Mesenchymal stem cell (in vitro differentiated cells and primary cell): ENCODE results near the gene C16orf46. TPM values are rescaled to one million over a fixed set of nuclear protein-coding genes. Genes with fewer than 3 reads are reported as not detected.

Experiments used
- DNase-seq: peaks from one replicate; pipeline ENCODE4 v3.0.0-alpha.2; 2013
- H2AFZ ChIP-seq: one replicate; pipeline ENCODE4 v1.6.1; 2013; ENCODE audit warnings: low read depth, mild to moderate bottlenecking, control low read depth, inconsistent platforms, low read length, moderate library complexity
- H2AK5ac ChIP-seq: 2 replicates; pipeline ENCODE4 v1.6.1; 2013; ENCODE audit warnings: low read length, moderate library complexity, mild to moderate bottlenecking, inconsistent platforms; ENCODE audit not compliant: severe bottlenecking
- H2BK120ac ChIP-seq: one replicate; pipeline ENCODE4 v1.6.1; 2013; ENCODE audit warnings: low read depth, mild to moderate bottlenecking, inconsistent platforms, low read length, moderate library complexity
- H2BK12ac ChIP-seq, 2 experiments: one replicate each; pipeline ENCODE4 v1.6.1; 2013; ENCODE audit warnings: inconsistent platforms in 2 of 2, low read length in 2 of 2, mild to moderate bottlenecking in 2 of 2, moderate library complexity in 2 of 2, control low read depth in 1 of 2
- H2BK15ac ChIP-seq: one replicate; pipeline ENCODE4 v1.6.1; 2013; ENCODE audit warnings: mild to moderate bottlenecking, low read depth, inconsistent platforms; ENCODE audit not compliant: poor library complexity, severe bottlenecking
- H2BK5ac ChIP-seq: 2 replicates; pipeline ENCODE4 v1.6.1; 2013; ENCODE audit warnings: low read depth, mild to moderate bottlenecking, low read length, control low read depth, inconsistent platforms; ENCODE audit not compliant: poor library complexity, severe bottlenecking
- H3K14ac ChIP-seq, 2 experiments: one replicate each; pipeline ENCODE4 v1.6.1; 2013; ENCODE audit warnings: inconsistent platforms in 2 of 2, low read length in 2 of 2, control low read depth in 1 of 2, mild to moderate bottlenecking in 1 of 2, moderate library complexity in 1 of 2
- H3K18ac ChIP-seq, 2 experiments: one replicate each; pipeline ENCODE4 v1.6.1; 2013; ENCODE audit warnings: inconsistent platforms in 2 of 2, low read length in 2 of 2, control low read depth in 1 of 2, low read depth in 1 of 2, mild to moderate bottlenecking in 1 of 2
- H3K23ac ChIP-seq, 2 experiments: one replicate each; pipeline ENCODE4 v1.6.1; 2013; ENCODE audit warnings: inconsistent platforms in 2 of 2, low read length in 2 of 2, mild to moderate bottlenecking in 2 of 2, moderate library complexity in 2 of 2, control low read depth in 1 of 2
- H3K27ac ChIP-seq: 2 replicates; pipeline ENCODE4 v1.5.1; 2013; ENCODE audit warnings: mild to moderate bottlenecking, moderate library complexity, low read length, control low read depth, inconsistent platforms; ENCODE audit not compliant: poor library complexity, severe bottlenecking
- H3K27me3 ChIP-seq, 2 experiments: 2 replicates each; pipeline versions ENCODE4 v1.6.1 to v1.7.0; 2013; ENCODE audit warnings: low read length in 2 of 2, mild to moderate bottlenecking in 2 of 2, moderate library complexity in 2 of 2, control low read depth in 1 of 2, inconsistent platforms in 1 of 2; ENCODE audit not compliant: control insufficient read depth in 1 of 2, insufficient read depth in 1 of 2
- H3K36me3 ChIP-seq, 2 experiments: 2 replicates each; pipeline versions ENCODE4 v1.6.1 to v1.7.0; 2013; ENCODE audit warnings: low read length in 2 of 2, control low read depth in 1 of 2, inconsistent platforms in 1 of 2, low read depth in 1 of 2, mild to moderate bottlenecking in 1 of 2; ENCODE audit not compliant: insufficient read depth in 2 of 2, control insufficient read depth in 1 of 2
- H3K4ac ChIP-seq, 2 experiments: one replicate each; pipeline ENCODE4 v1.6.1; 2013; ENCODE audit warnings: inconsistent platforms in 2 of 2, low read length in 2 of 2, mild to moderate bottlenecking in 2 of 2, moderate library complexity in 2 of 2, control low read depth in 1 of 2, low read depth in 1 of 2
- H3K4me1 ChIP-seq: 2 replicates; pipeline ENCODE4 v1.6.1; 2013; ENCODE audit warnings: low read depth, low read length, control low read depth; ENCODE audit not compliant: control insufficient read depth, insufficient read depth
- H3K4me2 ChIP-seq: 2 replicates; pipeline ENCODE4 v1.6.1; 2013; ENCODE audit warnings: low read length, mild to moderate bottlenecking, inconsistent platforms; ENCODE audit not compliant: poor library complexity, severe bottlenecking
- H3K4me3 ChIP-seq, 2 experiments: 2 replicates each; pipeline versions ENCODE4 v1.5.1 to v1.7.0; 2013; ENCODE audit warnings: low read length in 2 of 2, mild to moderate bottlenecking in 2 of 2, control low read depth in 1 of 2, low read depth in 1 of 2; ENCODE audit not compliant: insufficient read depth in 1 of 2
- H3K79me1 ChIP-seq: replicated peaks from 2 replicates; pipeline ENCODE4 v1.6.1; 2013; ENCODE audit warnings: mild to moderate bottlenecking, control low read depth, low read length, inconsistent platforms; ENCODE audit not compliant: poor library complexity, severe bottlenecking
- H3K9ac ChIP-seq: 2 replicates; pipeline ENCODE4 v1.7.0; 2013; ENCODE audit warnings: mild to moderate bottlenecking, low read length, moderate library complexity
- H3K9me3 ChIP-seq: 2 replicates; pipeline ENCODE4 v1.7.0; 2013; ENCODE audit warnings: mild to moderate bottlenecking, low read length; ENCODE audit not compliant: control insufficient read depth
- H4K8ac ChIP-seq: one replicate; pipeline ENCODE4 v1.6.1; 2013; ENCODE audit warnings: inconsistent platforms, mild to moderate bottlenecking, low read length, moderate library complexity
- H4K91ac ChIP-seq: one replicate; pipeline ENCODE4 v1.6.1; 2013; ENCODE audit warnings: mild to moderate bottlenecking, low read length, inconsistent platforms
- WGBS: methylation state at CpG from one replicate; pipeline ENCODE4 v1.1.7; 2013; ENCODE audit warnings: mixed read lengths; 5-methylcytosine and 5-hydroxymethylcytosine counted together
- small RNA-seq: library from polyadenylated mRNA; stranded (forward); fragments of <200 nt; extraction: miRNeasy Mini kit (QIAGEN cat#:217004); gene quantifications from one replicate; pipeline ENCODE3, GENCODE V24; 2013; ENCODE audit warnings: low read depth

The C16orf46 gene

DNA sequence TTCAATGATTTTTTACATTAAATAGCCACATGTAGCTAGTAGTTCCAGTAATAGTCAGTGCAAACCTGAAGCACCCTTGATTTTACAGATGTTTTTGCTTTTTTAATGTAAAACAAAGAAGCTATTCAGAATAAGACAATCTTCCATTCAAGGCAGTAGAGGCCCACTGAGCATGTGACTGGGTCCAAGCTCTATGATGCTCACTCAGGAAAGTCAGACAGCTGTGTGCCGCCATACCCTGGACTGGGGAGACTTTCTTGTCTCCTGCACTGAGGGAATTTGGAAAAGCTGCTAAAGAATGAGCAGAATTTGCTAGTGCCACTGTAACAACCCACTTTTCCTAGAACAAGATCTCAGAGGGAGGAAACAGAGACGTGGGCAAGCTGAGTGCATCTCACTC is 58.5 kb downstream of the C16orf46 start:
- no peak overlapping the region for H2AK5ac ChIP-seq
- H3K4ac ChIP-seq: no peak overlapping the region
- peaks cover 18 to 74% of the 10 kb centered on the region in 2 experiments for H3K36me3 ChIP-seq
- H2BK5ac ChIP-seq: no peak overlapping the region
- H2BK120ac ChIP-seq: no peak overlapping the region
- no peak overlapping the region for H3K14ac ChIP-seq
- no peak overlapping the region for H2BK15ac ChIP-seq
- no peaks in the 10 kb centered on the region for H3K27me3 ChIP-seq
- DNase-seq: no peak
- H3K4me1 ChIP-seq: no peaks in the 10 kb centered on the region
- no peak overlapping the region for H3K9ac ChIP-seq
- WGBS: 100% methylated on average over 2 of the region's 2 CpGs
- no peaks in the 10 kb centered on the region for H3K9me3 ChIP-seq
- no peak overlapping the region for H4K8ac ChIP-seq
- H2BK12ac ChIP-seq: no peak overlapping the region
- H4K91ac ChIP-seq: no peak overlapping the region
- no peak overlapping the region for H3K4me2 ChIP-seq
- no peak overlapping the region for H3K23ac ChIP-seq
- H3K79me1 ChIP-seq: peaks cover 4% of the 10 kb centered on the region
- no peak overlapping the region for H3K18ac ChIP-seq
- no peak overlapping the region for H3K4me3 ChIP-seq
- no peak overlapping the region for H2AFZ ChIP-seq
- no peak overlapping the region for H3K27ac ChIP-seq

DNA sequence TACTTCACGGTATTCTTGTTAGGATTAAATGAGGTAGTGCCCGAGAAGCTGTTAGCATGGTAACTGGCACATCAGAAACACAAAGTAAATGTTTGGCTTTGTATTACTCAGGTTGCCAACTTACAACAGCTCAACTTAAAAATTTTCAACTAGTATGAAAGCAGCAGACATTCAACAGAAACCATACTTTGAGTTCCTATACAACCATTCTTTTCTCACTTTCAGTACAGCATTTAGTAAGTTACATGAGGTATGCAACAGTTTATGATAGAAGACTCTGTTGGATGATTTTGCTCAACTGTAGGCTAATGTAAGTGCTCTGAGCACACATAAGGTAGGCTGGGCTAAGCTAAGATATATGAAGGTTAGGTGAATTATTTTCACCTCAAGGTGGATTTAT is 62.4 kb downstream of the C16orf46 start:
- Histone ChIP-seq H3K4ac (no peak overlapping the region), H3K9me3 (no peaks in the 10 kb centered on the region), H3K4me2 (no peak overlapping the region), H3K9ac (no peak overlapping the region), H3K79me1 (peaks cover 15% of the 10 kb centered on the region), H2AFZ (no peak overlapping the region), H3K36me3 (peaks cover 11 to 50% of the 10 kb centered on the region in 2 experiments), H3K4me3 (no peak overlapping the region), H4K91ac (no peak overlapping the region), H2BK15ac (no peak overlapping the region), H2BK5ac (no peak overlapping the region), H4K8ac (no peak overlapping the region), H3K18ac (no peak overlapping the region), H2BK120ac (no peak overlapping the region), H2AK5ac (no peak overlapping the region), H3K27ac (no peak overlapping the region), H3K4me1 (no peaks in the 10 kb centered on the region), H2BK12ac (no peak overlapping the region), H3K14ac (no peak overlapping the region), H3K27me3 (no peaks in the 10 kb centered on the region), H3K23ac (no peak overlapping the region)
- no peak for DNase-seq
- WGBS: 73% methylated on average over 2 of the region's 2 CpGs

DNA sequence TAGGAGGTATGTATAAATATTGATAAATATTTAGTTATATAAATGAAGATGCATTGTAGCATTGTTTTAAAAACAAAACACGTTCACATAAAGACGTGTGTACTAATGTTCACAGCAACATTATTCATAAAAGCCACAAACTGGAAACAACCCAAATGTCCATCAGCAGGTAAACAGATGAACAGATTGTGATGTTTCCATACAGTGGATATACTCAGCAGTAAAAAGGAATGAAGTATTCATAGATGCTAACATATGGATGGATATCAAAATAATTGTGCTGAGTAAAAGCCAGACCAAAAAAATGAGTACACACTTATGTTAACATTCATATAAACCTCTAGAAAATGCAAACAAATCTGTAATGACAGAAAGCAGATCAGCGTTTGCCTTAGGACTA is 64.1 kb downstream of the C16orf46 start:
- no peak overlapping the region for H2AK5ac ChIP-seq

More for the DNA sequence above, 64.1 kb downstream of the C16orf46 start:
- no peak overlapping the region for H2BK5ac ChIP-seq
- H3K18ac ChIP-seq: no peak overlapping the region
- no peak overlapping the region for H3K4me3 ChIP-seq
- no peak for DNase-seq
- peaks cover 2% of the 10 kb centered on the region for H3K4me1 ChIP-seq
- H4K8ac ChIP-seq: no peak overlapping the region
- no peak overlapping the region for H3K27ac ChIP-seq
- H4K91ac ChIP-seq: no peak overlapping the region
- no peak overlapping the region for H2BK12ac ChIP-seq
- H2BK120ac ChIP-seq: no peak overlapping the region
- H3K79me1 ChIP-seq: peaks cover 22% of the 10 kb centered on the region
- H3K27me3 ChIP-seq: no peaks in the 10 kb centered on the region
- H3K4ac ChIP-seq: no peak overlapping the region
- WGBS: 100% methylated on average over 3 of the region's 3 CpGs
- peaks cover 10 to 43% of the 10 kb centered on the region in 2 experiments for H3K36me3 ChIP-seq
- no peak overlapping the region for H3K4me2 ChIP-seq
- no peak overlapping the region for H2BK15ac ChIP-seq
- no peak overlapping the region for H3K9ac ChIP-seq
- no peak overlapping the region for H3K14ac ChIP-seq
- no peak overlapping the region for H2AFZ ChIP-seq
- H3K23ac ChIP-seq: no peak overlapping the region
- H3K9me3 ChIP-seq: no peaks in the 10 kb centered on the region

Small RNAs within 50 kb of the gene (small RNA-seq; reads per million reads assigned to genes)
- not detected for gene AC092718.3
- gene RNU6-1191P: not detected
